ENCODE data around the gene SMIM35.
A peak's percentile ranks its signal among the peaks of the same experiment; 100 is the strongest.
"Not testable (repeated sequence)": the region's sequence is repeated elsewhere in the genome, so short reads cannot be mapped to it uniquely, and the experiment has no call there.

Gene SMIM35

GRCh38 chr11:118045191-118045590 lies 41.6 kb downstream of the SMIM35 start:
- no peak for DNase-seq

GRCh38 chr11:118042796-118043195 lies 44.0 kb downstream of the SMIM35 start:
- DNase-seq = no peak

GRCh38 chr11:118042141-118042540 lies 44.6 kb downstream of the SMIM35 start:
- DNase-seq = no peak

- DNase-seq = no peak
These were observed 53.3 kb downstream of the SMIM35 start for GRCh38 chr11:118033443-118033842.

- DNase-seq = no peak
These were observed 58.1 kb downstream of the SMIM35 start for GRCh38 chr11:118028626-118029025.

- DNase-seq = no peak
These were observed 59.1 kb downstream of the SMIM35 start for GRCh38 chr11:118027694-118028093.

GRCh38 chr11:118021146-118021545 lies 65.6 kb downstream of the SMIM35 start:
- no peak for DNase-seq

- no peak for DNase-seq
These were observed 68.4 kb downstream of the SMIM35 start for GRCh38 chr11:118018401-118018800.

- no peak for DNase-seq
These were observed 69.0 kb downstream of the SMIM35 start for GRCh38 chr11:118017631-118018315.

GRCh38 chr11:118017111-118017510 lies 69.7 kb downstream of the SMIM35 start:
- DNase-seq = no peak

- no peak for DNase-seq
These were observed 70.7 kb downstream of the SMIM35 start for GRCh38 chr11:118016104-118016503.

- no peak for DNase-seq
These were observed 71.3 kb downstream of the SMIM35 start for GRCh38 chr11:118015385-118015841.

- DNase-seq = no peak
These were observed 72.7 kb downstream of the SMIM35 start for GRCh38 chr11:118014022-118014421.

- DNase-seq = peak in 6 of 58 donors; percentile 13 to 44 (median 26)
These were observed 74.6 kb downstream of the SMIM35 start for GRCh38 chr11:118012083-118012669.

GRCh38 chr11:118010738-118011461 lies 75.9 kb downstream of the SMIM35 start:
- peak in 19 of 58 donors; percentile 13 to 57 (median 33) for DNase-seq

GRCh38 chr11:118009864-118010737 lies 76.7 kb downstream of the SMIM35 start:
- no peak for DNase-seq

- no peak for DNase-seq
These were observed 78.4 kb downstream of the SMIM35 start for GRCh38 chr11:118008271-118008911.

- not testable (repeated sequence) for DNase-seq
These were observed 79.0 kb downstream of the SMIM35 start for GRCh38 chr11:118007563-118008270.

GRCh38 chr11:118007040-118007439 lies 79.7 kb downstream of the SMIM35 start:
- DNase-seq = peak in 1 of 58 donors; percentile 6

- peak in 1 of 58 donors; percentile 15 for DNase-seq
These were observed 80.6 kb downstream of the SMIM35 start for GRCh38 chr11:118006153-118006534.
